GM18873 (cell line): Measurements from ENCODE around the gene RYR1.

Experiments
- ATAC-seq: cut with Tn5 transposase; IDR thresholded peaks from one replicate; pipeline ENCODE4 v1.9.1; 2021; ENCODE audit warnings: mild to moderate bottlenecking, moderate library complexity, moderate number of reproducible peaks; ENCODE audit not compliant: unreplicated experiment, low FRiP score

Gene RYR1

DNA sequence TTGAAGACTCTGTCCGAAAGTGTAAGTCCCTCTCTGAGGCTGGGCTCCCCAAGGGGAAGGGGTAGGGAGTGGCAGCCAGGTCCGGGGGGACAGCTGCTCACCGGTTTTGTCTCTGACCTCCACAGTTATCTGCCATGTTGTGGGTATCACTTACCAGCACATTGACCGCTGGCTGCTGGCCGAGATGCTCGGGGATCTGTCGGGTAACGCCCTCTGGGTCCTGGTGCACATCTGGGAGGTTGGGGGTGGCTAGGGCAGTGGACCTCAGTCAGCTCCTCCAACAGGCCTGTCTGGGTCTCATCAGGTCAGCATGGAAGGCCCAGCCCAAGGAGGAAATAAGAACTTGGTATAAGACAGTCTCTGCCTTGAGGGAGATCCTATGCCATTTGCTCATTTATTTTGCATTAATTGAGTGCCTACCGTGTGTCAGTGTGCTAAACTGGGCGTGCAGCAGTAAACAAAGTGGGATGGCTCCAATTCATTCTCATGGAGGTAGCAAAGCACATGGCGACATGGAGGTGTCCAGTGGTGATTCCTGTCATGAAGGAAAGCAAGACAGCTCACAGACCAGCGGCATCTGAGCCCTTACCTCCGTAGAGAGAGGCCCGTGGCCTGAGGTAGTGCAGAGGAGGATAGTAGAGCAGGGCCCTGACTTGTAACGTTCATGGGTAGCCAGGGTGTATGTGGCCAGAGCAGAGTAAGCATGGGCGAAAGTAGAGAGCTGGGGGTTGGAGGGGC lies 199.2 kb downstream of the RYR1 start:
- ATAC-seq = no peak

DNA sequence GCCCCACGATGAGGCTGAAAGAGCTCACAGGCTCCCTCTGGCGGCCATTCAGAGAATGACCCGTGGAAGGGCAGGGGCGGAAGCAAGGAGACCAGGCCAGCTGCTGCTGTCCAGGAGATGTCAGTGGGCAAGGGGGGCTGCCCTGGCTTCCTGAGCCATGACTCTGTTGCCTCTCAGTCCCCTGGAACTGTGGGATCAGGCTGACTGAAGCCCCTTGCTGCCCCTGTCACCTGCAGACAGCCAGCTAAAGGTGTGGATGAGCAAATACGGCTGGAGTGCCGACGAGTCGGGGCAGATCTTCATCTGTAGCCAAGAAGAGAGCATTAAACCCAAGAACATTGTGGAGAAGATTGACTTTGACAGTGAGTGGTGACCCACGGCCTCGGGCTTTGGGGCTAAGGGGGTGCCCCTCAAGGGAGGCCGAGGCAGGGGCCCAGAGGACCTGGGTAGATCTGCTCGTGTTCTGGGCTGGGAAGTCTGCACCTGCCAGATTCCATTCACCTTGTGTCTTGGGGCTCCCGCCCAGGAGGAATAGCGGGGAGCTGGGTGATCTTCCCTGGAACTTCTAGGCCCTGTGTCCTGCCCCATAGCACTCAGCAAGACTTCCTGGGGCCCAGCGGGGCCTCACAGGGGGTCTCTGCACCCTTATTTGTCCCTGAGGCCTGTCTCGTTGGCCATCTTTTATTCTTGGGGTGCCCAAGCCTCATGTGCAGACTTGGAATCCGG lies 201.4 kb downstream of the RYR1 start:
- no peak for ATAC-seq

DNA sequence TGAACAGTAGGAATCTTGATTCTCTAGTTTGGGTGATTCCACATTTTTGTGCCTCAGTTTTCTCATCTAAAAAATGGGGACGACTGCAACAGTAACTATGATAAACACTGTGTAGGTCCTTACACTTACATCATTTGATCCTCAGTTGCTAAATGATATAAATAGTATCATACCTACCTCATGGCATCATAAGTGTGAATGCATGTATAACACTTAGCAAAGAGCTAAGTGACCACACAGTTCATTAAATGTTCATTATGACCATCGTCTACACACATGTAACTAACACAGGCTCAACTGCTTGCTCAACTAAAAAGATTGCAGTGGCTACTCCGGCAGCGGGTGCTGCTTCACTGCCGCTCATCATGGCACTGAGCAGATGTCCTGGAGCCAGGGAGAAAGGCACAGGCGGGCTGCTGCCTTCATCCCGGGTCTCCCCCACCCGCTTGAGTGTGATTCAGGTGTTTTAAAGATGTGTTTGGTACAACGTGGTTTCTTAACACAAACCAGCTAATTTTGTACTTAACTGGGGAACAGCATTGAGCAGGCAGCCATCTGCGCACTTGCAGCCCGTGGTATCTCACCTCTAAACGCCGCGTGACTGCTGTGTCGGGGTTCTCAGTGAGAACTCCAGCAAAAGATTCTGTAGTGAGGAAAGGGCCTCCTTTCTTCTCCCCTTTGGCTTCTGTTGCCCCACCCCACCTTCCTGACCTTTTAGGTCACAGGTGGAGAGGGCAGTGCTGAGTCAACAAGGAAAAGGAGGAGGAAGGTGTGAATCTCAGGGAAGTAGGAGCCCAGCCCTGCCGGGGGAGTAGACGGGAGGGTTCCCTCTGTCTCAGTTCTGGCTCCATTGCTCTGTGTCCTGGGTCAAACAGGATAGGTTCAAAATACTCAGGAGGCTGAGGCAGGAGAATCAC lies 202.2 kb downstream of the RYR1 start:
- no peak for ATAC-seq
